ENCODE measurements around the gene UPP1. TPM values are rescaled to one million over a fixed set of nuclear protein-coding genes. Genes with fewer than 3 reads are reported as not detected.

The UPP1 gene
- total RNA-seq, 1 donor from 2014 or later: 48.5 TPM

- no peaks in the 10 kb centered on the region for H3K27me3 Mint-ChIP-seq (ENCODE audit: low read depth)
- TF ChIP-seq CTCF (IDR thresholded peaks at IDR 0.05): no peak
- no peak for DNase-seq (ENCODE audit: low spot score)
- H3K36me3 Mint-ChIP-seq (ENCODE audit: low read depth): peaks cover 46% of the 10 kb centered on the region
- peaks cover 41% of the 10 kb centered on the region for H3K4me1 Mint-ChIP-seq (ENCODE audit: low read depth)
- no peak overlapping the region for H3K27ac Mint-ChIP-seq (ENCODE audit: unreplicated experiment)
- H3K9me3 Mint-ChIP-seq (ENCODE audit: low read depth): no peaks in the 10 kb centered on the region
- no peak overlapping the region for H3K4me3 Mint-ChIP-seq (ENCODE audit: unreplicated experiment)
Measured at GRCh38 chr7:48098846-48099245, 9.8 kb downstream of the UPP1 start.

- Mint-ChIP-seq H3K4me3 (ENCODE audit: unreplicated experiment) (no peak overlapping the region), H3K9me3 (ENCODE audit: low read depth) (no peaks in the 10 kb centered on the region)
- TF ChIP-seq CTCF (IDR thresholded peaks at IDR 0.05): no peak
Measured at GRCh38 chr7:48099781-48100180, 10.7 kb downstream of the UPP1 start.

GRCh38 chr7:48101352-48101751 lies 12.3 kb downstream of the UPP1 start:
- no peaks in the 10 kb centered on the region for H3K27me3 Mint-ChIP-seq (ENCODE audit: low read depth)
- H3K4me1 Mint-ChIP-seq (ENCODE audit: low read depth): peaks cover 16% of the 10 kb centered on the region
- no peak for TF ChIP-seq CTCF (IDR thresholded peaks at IDR 0.05)
- no peak overlapping the region for H3K27ac Mint-ChIP-seq (ENCODE audit: unreplicated experiment)
- peaks cover 53% of the 10 kb centered on the region for H3K36me3 Mint-ChIP-seq (ENCODE audit: low read depth)
- H3K4me3 Mint-ChIP-seq (ENCODE audit: unreplicated experiment): no peak overlapping the region
- no peak for DNase-seq (ENCODE audit: low spot score)
- H3K9me3 Mint-ChIP-seq (ENCODE audit: low read depth): no peaks in the 10 kb centered on the region

More at GRCh38 chr7:48099781-48100180, 10.7 kb downstream of the UPP1 start:
- Mint-ChIP-seq H3K4me1 (ENCODE audit: low read depth) (peaks cover 32% of the 10 kb centered on the region), H3K27me3 (ENCODE audit: low read depth) (no peaks in the 10 kb centered on the region), H3K27ac (ENCODE audit: unreplicated experiment) (no peak overlapping the region), H3K36me3 (ENCODE audit: low read depth) (peaks cover 53% of the 10 kb centered on the region)
- no peak for DNase-seq (ENCODE audit: low spot score)

DNA sequence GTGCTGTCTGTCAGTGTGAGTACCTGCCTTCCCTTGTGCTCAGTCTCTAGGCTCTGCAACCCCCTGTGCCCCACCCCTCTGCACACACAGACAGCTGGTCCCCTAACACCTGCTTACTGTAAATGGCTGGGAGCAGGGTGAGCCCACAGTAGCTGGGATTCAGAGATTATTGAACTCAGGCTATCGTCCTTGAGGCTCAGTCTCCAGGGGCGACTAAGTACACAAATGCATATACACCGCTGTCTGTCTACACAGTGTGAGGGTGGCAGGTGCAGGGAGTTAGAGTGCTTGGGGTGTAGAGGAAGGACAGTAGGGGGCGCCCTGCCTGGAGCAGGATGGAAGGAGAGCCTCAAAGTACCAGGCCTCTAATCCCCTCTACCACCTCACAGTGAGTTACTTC lies 12.9 kb downstream of the UPP1 start:
- no peak overlapping the region for H3K4me3 Mint-ChIP-seq (ENCODE audit: unreplicated experiment)
- TF ChIP-seq CTCF (IDR thresholded peaks at IDR 0.05): peak; percentile 54
- H3K36me3 Mint-ChIP-seq (ENCODE audit: low read depth): peaks cover 53% of the 10 kb centered on the region
- no peaks in the 10 kb centered on the region for H3K27me3 Mint-ChIP-seq (ENCODE audit: low read depth)
- H3K9me3 Mint-ChIP-seq (ENCODE audit: low read depth): no peaks in the 10 kb centered on the region
- peaks cover 12% of the 10 kb centered on the region for H3K4me1 Mint-ChIP-seq (ENCODE audit: low read depth)
- DNase-seq (ENCODE audit: low spot score): no peak
- no peak overlapping the region for H3K27ac Mint-ChIP-seq (ENCODE audit: unreplicated experiment)

- no peak for TF ChIP-seq CTCF (IDR thresholded peaks at IDR 0.05)
- H3K27ac Mint-ChIP-seq (ENCODE audit: unreplicated experiment): no peak overlapping the region
Measured at GRCh38 chr7:48102530-48102929, 13.5 kb downstream of the UPP1 start.

More at GRCh38 chr7:48102530-48102929, 13.5 kb downstream of the UPP1 start:
- Mint-ChIP-seq H3K27me3 (ENCODE audit: low read depth) (no peaks in the 10 kb centered on the region), H3K4me3 (ENCODE audit: unreplicated experiment) (no peak overlapping the region), H3K4me1 (ENCODE audit: low read depth) (peaks cover 8% of the 10 kb centered on the region), H3K36me3 (ENCODE audit: low read depth) (peaks cover 53% of the 10 kb centered on the region), H3K9me3 (ENCODE audit: low read depth) (no peaks in the 10 kb centered on the region)
- DNase-seq (ENCODE audit: low spot score): no peak
